GM19468 (cell line): ENCODE measurements around the gene CCRL2.

ENCODE experiments used
- ATAC-seq: cut with Tn5 transposase; IDR thresholded peaks from one replicate; pipeline ENCODE4 v1.9.1; 2021; ENCODE audit warnings: mild to moderate bottlenecking, moderate library complexity, moderate number of reproducible peaks; ENCODE audit not compliant: unreplicated experiment; ENCODE audit errors: extremely low read depth

The CCRL2 gene, protein sequence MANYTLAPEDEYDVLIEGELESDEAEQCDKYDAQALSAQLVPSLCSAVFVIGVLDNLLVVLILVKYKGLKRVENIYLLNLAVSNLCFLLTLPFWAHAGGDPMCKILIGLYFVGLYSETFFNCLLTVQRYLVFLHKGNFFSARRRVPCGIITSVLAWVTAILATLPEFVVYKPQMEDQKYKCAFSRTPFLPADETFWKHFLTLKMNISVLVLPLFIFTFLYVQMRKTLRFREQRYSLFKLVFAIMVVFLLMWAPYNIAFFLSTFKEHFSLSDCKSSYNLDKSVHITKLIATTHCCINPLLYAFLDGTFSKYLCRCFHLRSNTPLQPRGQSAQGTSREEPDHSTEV

DNA sequence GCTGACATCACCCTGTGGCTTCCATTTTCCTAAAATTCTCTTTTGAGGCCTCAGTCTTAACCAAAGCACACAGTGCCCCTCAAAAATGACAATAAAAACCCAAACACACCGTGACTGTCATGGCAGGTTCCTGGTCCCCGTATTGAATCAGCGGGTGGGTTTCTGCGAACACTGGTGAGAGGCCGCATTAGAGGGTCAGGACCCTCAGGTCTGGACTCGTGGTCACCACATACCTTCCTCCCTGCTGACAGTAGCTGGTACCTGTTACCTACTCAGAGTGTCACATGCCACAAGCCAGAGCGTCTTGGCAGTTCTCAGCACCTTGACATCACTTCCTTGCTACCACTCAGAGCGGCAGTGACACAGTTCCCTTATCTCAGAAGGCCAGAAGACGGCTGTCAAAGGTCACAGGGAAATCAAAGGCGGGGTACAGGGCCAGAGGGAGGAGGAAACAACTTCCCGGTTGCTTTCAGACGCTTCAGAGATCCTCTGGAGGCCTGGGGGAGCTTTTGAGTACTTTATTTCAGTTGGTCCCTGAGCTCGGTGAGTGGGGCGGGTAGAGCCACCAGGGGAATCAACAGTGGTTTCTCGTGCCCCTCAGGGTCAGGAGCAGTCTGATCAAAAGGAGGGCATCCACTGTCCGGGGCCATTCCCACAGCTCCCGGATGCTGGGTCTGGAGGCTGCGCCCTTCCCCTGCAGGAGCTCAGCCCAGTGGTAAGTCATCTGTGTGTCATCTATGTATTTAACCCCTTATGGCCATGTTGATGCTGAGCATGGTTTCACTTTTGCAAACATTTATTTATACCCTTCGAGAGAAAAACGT is at the start of gene CCRL2, which contains the start of gene CCR5AS:
CCRL2 (plus strand) TSS at position 472 of the 824 bp plus-strand sequence. CDS start 821 bp downstream, outside the sequence.
CCR5AS (minus strand) TSS at position 279 of the 824 bp plus-strand sequence.
- no peak for ATAC-seq

DNA sequence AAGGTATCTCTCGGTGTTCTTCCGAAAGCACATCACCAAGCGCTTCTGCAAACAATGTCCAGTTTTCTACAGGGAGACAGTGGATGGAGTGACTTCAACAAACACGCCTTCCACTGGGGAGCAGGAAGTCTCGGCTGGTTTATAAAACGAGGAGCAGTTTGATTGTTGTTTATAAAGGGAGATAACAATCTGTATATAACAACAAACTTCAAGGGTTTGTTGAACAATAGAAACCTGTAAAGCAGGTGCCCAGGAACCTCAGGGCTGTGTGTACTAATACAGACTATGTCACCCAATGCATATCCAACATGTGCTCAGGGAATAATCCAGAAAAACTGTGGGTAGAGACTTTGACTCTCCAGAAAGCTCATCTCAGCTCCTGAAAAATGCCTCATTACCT is 48.6 kb upstream of the CCRL2 start:
- no peak for ATAC-seq

DNA sequence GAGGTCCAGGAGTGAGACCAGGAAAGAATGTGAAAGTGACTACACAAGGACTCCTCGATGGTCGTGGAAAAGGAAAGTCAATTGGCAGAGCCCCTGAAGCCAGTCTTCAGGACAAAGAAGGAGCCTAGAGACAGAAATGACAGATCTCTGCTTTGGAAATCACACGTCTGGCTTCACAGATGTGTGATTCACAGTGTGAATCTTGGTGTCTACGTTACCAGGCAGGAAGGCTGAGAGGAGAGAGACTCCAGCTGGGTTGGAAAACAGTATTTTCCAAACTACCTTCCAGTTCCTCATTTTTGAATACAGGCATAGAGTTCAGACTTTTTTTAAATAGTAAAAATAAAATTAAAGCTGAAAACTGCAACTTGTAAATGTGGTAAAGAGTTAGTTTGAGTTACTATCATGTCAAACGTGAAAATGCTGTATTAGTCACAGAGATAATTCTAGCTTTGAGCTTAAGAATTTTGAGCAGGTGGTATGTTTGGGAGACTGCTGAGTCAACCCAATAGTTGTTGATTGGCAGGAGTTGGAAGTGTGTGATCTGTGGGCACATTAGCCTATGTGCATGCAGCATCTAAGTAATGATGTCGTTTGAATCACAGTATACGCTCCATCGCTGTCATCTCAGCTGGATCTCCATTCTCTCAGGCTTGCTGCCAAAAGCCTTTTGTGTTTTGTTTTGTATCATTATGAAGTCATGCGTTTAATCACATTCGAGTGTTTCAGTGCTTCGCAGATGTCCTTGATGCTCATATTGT is 47.1 kb upstream of the CCRL2 start:
- ATAC-seq, result no peak

DNA sequence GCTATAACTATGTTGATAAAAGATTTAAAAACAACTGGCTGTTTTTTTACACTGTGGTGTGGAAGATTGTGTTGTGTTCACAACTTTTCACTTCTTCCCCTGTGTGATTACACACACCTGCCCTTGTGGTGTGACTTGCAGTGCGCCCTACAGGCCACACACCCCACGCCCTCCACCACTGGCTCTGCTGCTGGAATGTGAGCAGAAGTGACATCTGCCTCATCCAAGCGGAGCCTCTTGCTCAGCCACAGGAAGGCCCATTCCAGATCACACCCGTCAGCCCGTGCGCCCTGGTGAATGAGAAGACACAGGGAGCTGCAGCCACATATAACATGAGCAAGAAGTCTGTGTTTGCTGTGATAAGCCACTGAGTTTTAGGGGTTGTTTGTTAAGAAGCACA is 46.2 kb upstream of the CCRL2 start:
- ATAC-seq, result no peak

DNA sequence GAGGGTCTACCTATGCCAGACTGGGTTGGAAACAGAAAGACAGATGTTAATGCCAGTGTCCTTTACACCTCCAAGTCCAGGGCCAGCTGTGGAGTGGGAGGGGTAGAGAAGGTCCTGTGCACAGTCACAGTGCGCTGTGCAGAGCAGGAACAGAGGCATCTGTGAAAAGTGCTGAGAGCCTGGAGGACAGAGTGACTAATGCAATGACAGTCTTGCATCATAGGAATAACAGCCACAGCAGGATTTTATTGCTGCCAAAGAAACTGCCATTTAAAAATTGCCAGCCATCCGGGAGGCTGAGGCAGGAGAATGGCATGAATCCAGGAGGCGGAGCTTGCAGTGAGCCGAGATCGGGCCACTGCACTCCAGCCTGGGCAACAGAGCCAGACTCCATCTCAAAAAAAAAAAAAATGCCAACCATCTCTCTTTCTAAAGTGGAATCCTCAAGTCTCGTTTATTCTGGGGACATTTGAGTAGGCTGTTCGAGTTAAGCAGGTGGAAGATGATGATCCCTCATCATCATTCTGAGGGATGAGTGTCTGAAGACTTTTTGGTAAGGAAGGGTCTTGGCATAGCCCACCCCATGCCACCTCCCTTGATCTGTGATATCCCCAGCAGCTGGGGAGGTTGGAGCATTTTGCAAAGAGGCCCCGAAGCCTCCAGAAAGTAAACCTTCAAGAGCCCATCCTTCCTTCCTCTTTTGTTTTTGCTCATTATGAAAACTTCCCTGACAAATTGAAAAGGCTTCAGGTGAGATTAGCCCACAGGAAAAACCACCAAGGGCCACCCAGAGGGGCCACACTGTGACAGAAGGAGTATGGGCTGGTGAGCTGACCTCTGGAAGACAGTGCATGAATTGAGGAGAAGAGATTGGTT is 45.4 kb upstream of the CCRL2 start:
- ATAC-seq, result no peak

DNA sequence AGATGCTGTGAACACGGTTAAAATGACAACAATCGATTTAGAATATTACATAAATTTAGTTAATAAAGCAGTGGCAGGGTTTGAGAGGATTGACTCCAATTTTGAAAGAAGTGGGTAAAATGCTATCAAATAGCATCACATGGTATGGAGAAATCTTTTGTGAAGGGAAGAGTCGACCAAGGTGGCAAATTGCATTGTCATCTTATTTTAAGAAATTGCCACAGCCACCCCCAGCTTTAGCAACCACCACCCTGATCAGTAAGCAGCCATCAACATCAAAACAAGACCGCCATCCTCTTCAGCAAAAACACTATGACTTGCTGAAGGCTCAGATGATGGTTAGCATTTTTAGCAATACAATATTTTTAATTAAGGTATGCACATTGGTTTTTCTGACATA is 42.0 kb upstream of the CCRL2 start:
- no peak for ATAC-seq

DNA sequence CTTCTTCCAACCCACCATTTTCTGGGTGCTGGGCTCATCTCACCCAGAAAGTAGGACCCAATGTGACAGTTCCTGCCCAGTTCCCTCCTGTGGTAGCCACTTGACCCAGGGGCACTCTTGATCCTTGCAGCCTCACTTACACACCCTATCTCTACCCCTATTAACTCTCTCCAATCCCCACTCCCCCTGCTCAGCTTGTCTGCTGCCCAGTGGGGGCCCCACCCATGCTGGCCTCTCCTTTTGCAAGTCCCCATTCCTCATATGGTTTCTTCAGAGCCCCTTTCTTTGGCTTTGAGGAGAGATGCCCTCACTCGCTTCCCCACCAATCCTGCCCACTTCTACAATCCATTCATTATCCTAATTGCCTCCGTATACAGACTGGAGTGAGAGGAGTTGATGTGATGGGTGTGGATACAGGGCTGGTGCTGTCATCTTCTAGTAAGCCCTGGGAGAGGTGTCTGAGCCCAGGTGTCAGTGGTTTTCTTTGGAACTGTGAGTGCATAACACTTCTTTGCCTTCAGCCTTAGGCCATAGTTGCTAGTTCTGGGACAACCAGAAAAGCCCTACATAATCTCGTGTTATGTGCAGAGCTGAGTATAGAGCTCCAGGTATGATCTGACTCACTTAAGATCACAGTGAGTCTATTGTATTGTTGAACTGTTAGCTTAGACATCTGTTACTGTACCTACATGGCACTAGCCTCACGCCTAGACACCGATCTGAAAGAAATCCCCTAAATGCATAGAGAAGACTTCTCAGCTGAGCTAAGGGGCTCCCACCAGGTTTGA is 41.1 kb upstream of the CCRL2 start:
- ATAC-seq, result no peak

DNA sequence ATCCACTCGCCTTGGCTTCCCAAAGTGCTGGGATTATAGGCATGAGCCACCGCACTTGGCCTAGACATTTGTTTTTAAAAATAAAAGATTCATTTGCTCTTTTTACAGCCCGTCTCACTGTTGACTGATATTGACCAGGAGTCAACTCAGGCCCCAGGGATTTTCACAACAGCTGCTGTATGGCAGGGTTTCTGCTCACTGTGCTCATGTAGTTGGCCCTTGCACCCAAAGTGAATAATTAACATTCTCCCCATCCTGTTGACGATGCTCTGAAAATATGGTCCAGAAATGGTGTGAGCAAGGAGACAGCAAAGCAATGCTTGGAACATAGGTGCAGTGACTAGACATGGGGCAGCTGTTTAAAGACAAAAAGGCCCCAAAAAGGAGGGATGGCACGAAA is 39.2 kb upstream of the CCRL2 start:
- ATAC-seq, result no peak

DNA sequence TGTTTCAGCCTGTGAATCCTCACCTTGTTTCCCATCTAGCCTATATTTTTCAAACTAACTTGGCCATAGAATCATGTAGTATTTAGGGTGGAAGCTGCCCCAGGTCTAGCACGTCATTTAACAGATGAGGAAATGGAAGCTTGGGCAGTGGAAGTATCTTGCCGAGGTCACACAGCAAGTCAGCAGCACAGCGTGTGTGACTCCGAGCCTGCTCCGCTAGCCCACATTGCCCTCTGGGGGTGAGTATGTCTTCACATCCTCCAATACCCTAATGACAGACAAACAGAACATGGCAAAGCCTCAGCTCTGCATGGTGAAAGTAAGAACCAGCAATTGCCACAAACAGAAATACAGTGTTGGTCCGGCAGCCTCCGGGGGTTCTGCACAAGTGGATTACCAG is 38.5 kb upstream of the CCRL2 start:
- peak; percentile 28 for ATAC-seq

DNA sequence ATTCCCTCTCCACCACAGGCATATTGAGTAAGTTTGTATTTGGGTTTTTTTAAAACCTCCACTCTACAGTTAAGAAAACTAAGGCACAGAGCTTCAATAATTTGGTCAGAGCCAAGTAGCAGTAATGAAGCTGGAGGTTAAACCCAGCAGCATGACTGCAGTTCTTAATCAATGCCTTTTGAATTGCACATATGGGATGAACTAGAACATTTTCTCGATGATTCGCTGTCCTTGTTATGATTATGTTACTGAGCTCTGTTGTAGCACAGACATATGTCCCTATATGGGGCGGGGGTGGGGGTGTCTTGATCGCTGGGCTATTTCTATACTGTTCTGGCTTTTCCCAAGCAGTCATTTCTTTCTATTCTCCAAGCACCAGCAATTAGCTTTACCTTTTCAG is 37.9 kb upstream of the CCRL2 start:
- ATAC-seq, result no peak

DNA sequence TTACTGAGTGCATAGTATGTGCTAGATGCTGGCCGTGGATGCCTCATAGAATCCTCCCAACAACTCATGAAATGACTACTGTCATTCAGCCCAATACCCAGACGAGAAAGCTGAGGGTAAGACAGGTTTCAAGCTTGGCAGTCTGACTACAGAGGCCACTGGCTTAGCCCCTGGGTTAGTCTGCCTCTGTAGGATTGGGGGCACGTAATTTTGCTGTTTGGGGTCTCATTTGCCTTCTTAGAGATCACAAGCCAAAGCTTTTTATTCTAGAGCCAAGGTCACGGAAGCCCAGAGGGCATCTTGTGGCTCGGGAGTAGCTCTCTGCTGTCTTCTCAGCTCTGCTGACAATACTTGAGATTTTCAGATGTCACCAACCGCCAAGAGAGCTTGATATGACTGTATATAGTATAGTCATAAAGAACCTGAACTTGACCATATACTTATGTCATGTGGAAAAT is 37.4 kb upstream of the CCRL2 start:
- no peak for ATAC-seq

DNA sequence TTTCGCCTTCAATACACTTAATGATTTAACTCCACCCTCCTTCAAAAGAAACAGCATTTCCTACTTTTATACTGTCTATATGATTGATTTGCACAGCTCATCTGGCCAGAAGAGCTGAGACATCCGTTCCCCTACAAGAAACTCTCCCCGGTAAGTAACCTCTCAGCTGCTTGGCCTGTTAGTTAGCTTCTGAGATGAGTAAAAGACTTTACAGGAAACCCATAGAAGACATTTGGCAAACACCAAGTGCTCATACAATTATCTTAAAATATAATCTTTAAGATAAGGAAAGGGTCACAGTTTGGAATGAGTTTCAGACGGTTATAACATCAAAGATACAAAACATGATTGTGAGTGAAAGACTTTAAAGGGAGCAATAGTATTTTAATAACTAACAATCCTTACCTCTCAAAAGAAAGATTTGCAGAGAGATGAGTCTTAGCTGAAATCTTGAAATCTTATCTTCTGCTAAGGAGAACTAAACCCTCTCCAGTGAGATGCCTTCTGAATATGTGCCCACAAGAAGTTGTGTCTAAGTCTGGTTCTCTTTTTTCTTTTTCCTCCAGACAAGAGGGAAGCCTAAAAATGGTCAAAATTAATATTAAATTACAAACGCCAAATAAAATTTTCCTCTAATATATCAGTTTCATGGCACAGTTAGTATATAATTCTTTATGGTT is 36.1 kb upstream of the CCRL2 start, which contains the start of gene CCR5:
CCR5 (plus strand) TSS at position 108 of the 680 bp plus-strand sequence. CDS start 1,957 bp downstream, outside the sequence.
- no peak for ATAC-seq

DNA sequence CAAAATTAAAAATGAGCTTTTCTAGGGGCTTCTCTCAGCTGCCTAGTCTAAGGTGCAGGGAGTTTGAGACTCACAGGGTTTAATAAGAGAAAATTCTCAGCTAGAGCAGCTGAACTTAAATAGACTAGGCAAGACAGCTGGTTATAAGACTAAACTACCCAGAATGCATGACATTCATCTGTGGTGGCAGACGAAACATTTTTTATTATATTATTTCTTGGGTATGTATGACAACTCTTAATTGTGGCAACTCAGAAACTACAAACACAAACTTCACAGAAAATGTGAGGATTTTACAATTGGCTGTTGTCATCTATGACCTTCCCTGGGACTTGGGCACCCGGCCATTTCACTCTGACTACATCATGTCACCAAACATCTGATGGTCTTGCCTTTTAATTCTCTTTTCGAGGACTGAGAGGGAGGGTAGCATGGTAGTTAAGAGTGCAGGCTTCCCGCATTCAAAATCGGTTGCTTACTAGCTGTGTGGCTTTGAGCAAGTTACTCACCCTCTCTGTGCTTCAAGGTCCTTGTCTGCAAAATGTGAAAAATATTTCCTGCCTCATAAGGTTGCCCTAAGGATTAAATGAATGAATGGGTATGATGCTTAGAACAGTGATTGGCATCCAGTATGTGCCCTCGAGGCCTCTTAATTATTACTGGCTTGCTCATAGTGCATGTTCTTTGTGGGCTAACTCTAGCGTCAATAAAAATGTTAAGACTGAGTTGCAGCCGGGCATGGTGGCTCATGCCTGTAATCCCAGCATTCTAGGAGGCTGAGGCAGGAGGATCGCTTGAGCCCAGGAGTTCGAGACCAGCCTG is 35.3 kb upstream of the CCRL2 start:
- no peak for ATAC-seq

DNA sequence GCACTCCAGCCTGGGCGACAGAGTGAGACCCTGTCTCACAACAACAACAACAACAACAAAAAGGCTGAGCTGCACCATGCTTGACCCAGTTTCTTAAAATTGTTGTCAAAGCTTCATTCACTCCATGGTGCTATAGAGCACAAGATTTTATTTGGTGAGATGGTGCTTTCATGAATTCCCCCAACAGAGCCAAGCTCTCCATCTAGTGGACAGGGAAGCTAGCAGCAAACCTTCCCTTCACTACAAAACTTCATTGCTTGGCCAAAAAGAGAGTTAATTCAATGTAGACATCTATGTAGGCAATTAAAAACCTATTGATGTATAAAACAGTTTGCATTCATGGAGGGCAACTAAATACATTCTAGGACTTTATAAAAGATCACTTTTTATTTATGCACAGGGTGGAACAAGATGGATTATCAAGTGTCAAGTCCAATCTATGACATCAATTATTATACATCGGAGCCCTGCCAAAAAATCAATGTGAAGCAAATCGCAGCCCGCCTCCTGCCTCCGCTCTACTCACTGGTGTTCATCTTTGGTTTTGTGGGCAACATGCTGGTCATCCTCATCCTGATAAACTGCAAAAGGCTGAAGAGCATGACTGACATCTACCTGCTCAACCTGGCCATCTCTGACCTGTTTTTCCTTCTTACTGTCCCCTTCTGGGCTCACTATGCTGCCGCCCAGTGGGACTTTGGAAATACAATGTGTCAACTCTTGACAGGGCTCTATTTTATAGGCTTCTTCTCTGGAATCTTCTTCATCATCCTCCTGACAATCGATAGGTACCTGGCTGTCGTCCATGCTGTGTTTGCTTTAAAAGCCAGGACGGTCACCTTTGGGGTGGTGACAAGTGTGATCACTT is 34.3 kb upstream of the CCRL2 start:
- no peak for ATAC-seq

DNA sequence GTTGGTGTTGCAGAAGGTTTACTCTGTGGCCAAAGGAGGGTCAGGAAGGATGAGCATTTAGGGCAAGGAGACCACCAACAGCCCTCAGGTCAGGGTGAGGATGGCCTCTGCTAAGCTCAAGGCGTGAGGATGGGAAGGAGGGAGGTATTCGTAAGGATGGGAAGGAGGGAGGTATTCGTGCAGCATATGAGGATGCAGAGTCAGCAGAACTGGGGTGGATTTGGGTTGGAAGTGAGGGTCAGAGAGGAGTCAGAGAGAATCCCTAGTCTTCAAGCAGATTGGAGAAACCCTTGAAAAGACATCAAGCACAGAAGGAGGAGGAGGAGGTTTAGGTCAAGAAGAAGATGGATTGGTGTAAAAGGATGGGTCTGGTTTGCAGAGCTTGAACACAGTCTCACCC is 32.3 kb upstream of the CCRL2 start:
- ATAC-seq, result no peak

DNA sequence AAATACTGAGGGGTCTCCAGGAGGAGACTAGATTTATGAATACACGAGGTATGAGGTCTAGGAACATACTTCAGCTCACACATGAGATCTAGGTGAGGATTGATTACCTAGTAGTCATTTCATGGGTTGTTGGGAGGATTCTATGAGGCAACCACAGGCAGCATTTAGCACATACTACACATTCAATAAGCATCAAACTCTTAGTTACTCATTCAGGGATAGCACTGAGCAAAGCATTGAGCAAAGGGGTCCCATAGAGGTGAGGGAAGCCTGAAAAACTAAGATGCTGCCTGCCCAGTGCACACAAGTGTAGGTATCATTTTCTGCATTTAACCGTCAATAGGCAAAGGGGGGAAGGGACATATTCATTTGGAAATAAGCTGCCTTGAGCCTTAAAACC is 31.8 kb upstream of the CCRL2 start:
- ATAC-seq, result no peak
